ENCODE data around the gene CCDC92B. TPM values are rescaled to one million over a fixed set of nuclear protein-coding genes. Genes with fewer than 3 reads are reported as not detected.
A peak's percentile ranks its signal among the peaks of the same experiment; 100 is the strongest.

Gene CCDC92B
- total RNA-seq, 1 experiment from 2014 or later, result 0.66 TPM

- no peaks in the 10 kb centered on the region for H3K27me3 ChIP-seq (replicated peaks; ENCODE audit: control insufficient read depth, insufficient read depth, low read length)
- Mint-ChIP-seq H3K4me3 (ENCODE audit: unreplicated experiment) (peak within 1 kb of the TSS; percentile 98), H3K4me1 (ENCODE audit: low read depth, unreplicated experiment) (peaks cover 24% of the 10 kb centered on the region), H3K36me3 (ENCODE audit: insufficient read depth, unreplicated experiment) (peaks cover 22% of the 10 kb centered on the region), H3K9me3 (ENCODE audit: unreplicated experiment) (no peaks in the 10 kb centered on the region), H3K27ac (ENCODE audit: unreplicated experiment) (peak within 1 kb of the TSS; percentile 97), H3K27me3 (ENCODE audit: insufficient read depth, unreplicated experiment) (no peaks in the 10 kb centered on the region)
- H3K4me3 ChIP-seq (ENCODE audit: low read depth, low read length), result peak within 1 kb of the TSS; percentile 95
- H3K36me3 ChIP-seq (ENCODE audit: control insufficient read depth, insufficient read depth, low read length), result 0 out of 2 replicates have a peak, but pooled peaks cover 1% of the 10 kb centered on the region
- H3K4me1 ChIP-seq, result peaks cover 17% of the 10 kb centered on the region
- POLR2A ChIA-PET, result interaction anchor here (1.6 kb wide), 1 partner anchor 12 kb away, joined by 7 read pairs; no protein-coding TSS in a partner anchor
- CTCF ChIA-PET, result no interaction called here
- no peak for TF ChIP-seq CTCF (IDR thresholded peaks at IDR 0.05; ENCODE audit: insufficient read depth in 1 of 2, low read depth in 1 of 2, low read length in 1 of 2, severe bottlenecking in 1 of 2, unreplicated experiment in 1 of 2)
- intact Hi-C loops (cut with micrococcal nuclease; ENCODE audit: unreplicated experiment), result loop anchor here (1.0 to 5.0 kb wide), 2 partner anchors 13 to 119 kb away; partner anchors contain the start of gene PAFAH1B1
- BruUV-seq (replicated peaks), result no TSS peak
- peak; percentile 95 to 96 for DNase-seq
- no peaks in the 10 kb centered on the region for H3K9me3 ChIP-seq
Observed at GRCh38 chr17:2711608-2712299, 37.7 kb downstream of the CCDC92B start, which contains the start of gene CLUH. CLUH (minus strand) TSS chr17:2711764; CDS start chr17:2711661, 103 bp downstream.

- Mint-ChIP-seq H3K4me3 (ENCODE audit: unreplicated experiment) (peak overlapping the region; percentile 98), H3K4me1 (ENCODE audit: low read depth, unreplicated experiment) (peaks cover 24% of the 10 kb centered on the region), H3K27me3 (ENCODE audit: insufficient read depth, unreplicated experiment) (no peaks in the 10 kb centered on the region), H3K9me3 (ENCODE audit: unreplicated experiment) (no peaks in the 10 kb centered on the region), H3K27ac (ENCODE audit: unreplicated experiment) (peak overlapping the region; percentile 97), H3K36me3 (ENCODE audit: insufficient read depth, unreplicated experiment) (peaks cover 23% of the 10 kb centered on the region)
- Histone ChIP-seq H3K27me3 (replicated peaks; ENCODE audit: control insufficient read depth, insufficient read depth, low read length) (no peaks in the 10 kb centered on the region), H3K9me3 (no peaks in the 10 kb centered on the region), H3K4me1 (peaks cover 17% of the 10 kb centered on the region), H3K36me3 (ENCODE audit: control insufficient read depth, insufficient read depth, low read length) (0 out of 2 replicates have a peak, but pooled peaks cover 1% of the 10 kb centered on the region), H3K4me3 (ENCODE audit: low read depth, low read length) (peak overlapping the region; percentile 95)
- no TSS peak for BruUV-seq (replicated peaks)
- intact Hi-C loops (cut with micrococcal nuclease; ENCODE audit: unreplicated experiment), result loop anchor here (5.0 kb wide), 1 partner anchor 119 kb away; the partner anchor contains the start of gene PAFAH1B1
- POLR2A ChIA-PET, result interaction anchor here (0.6 to 1.6 kb wide), 4 partner anchors 13 to 310 kb away, joined by 3 to 7 read pairs (median 3); no protein-coding TSS in a partner anchor
- no peak for TF ChIP-seq CTCF (IDR thresholded peaks at IDR 0.05; ENCODE audit: insufficient read depth in 1 of 2, low read depth in 1 of 2, low read length in 1 of 2, severe bottlenecking in 1 of 2, unreplicated experiment in 1 of 2)
- DNase-seq, result peak; percentile 67 to 71
- CTCF ChIA-PET, result interaction anchor here (0.6 kb wide), 1 partner anchor 342 kb away, joined by 3 read pairs; no protein-coding TSS in a partner anchor
Observed at GRCh38 chr17:2710803-2711607, 38.4 kb downstream of the CCDC92B start.

All from Caco-2 (cell line).